GM10248 (cell line): ENCODE data around the gene RAB1B.

Source experiments
- CTCF ChIA-PET: fragments of 300-600 bp; sonication (Branson Sonifier 250); formaldehyde crosslinking; extraction: SDS; loops from one replicate; lab custom pipeline; 2021; ENCODE audit warnings: antibody characterized with exemption; lab: Yijun Ruan, JAX
- POLR2A ChIA-PET: fragments of 350-650 bp; sonication (Branson Sonifier 250); formaldehyde crosslinking; extraction: SDS; loops from one replicate; lab custom pipeline; 2020; ENCODE audit warnings: antibody characterized with exemption; lab: Yijun Ruan, JAX
- DNase-seq: peaks from one replicate; pipeline ENCODE4 v3.0.0; 2012; ENCODE audit errors: extremely low spot score
- TF ChIP-seq, protein P1 (sequence below): IDR thresholded peaks from 2 replicates; pipeline ENCODE4 v1.5.1; 2012; ENCODE audit warnings: mild to moderate bottlenecking, low read depth; ENCODE audit errors: extremely low read depth, missing control alignments, control extremely low read depth

RAB1B gene

DNA sequence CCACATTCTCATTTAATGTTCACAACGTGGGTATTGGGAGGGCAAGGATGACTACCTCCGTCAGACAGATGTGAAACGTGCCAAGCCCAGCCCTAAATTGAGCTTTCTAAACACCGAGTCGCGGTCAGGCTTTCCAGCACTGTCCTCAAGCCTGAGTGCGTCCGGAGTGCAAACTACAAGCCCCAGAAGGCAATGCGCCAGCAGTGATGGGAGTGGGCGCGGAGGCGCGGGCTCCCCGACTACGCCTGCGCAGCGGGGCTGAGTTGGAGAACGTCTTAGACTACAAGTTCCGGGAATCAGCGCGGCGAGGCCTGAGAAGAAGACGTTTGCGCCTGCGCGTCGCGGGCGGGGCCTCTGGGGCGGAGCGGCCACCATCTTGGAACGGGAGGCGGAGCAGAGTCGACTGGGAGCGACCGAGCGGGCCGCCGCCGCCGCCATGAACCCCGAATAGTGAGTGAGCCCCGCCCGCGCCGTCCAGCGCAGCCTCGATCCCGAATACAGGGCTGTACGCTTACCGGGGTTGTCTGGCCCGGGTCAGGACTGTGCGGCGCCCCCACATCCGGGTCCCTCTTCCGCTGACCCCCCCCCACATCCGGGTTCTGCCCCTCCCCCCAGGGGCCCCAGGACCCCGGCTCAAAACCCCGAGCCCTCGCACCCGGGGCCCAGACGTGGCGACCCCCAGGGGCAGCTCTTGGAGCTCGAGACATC is at the start of gene RAB1B:
Gene RAB1B (plus strand): TSS at position 396 of the 708 bp plus-strand sequence. CDS start 41 bp downstream, at position 437.
- ChIA-PET POLR2A (interaction anchor here (1.0 to 1.4 kb wide), 3 partner anchors 13 to 21 kb away, joined by 3 to 5 read pairs (median 4); partner anchors contain the start of gene YIF1A), CTCF (interaction anchor here (0.7 to 2.2 kb wide), 3 partner anchors 9 to 46 kb away, joined by 3 to 10 read pairs (median 3); no protein-coding TSS in a partner anchor)
- peak; percentile 98 for DNase-seq
- TF ChIP-seq, protein P1, sequence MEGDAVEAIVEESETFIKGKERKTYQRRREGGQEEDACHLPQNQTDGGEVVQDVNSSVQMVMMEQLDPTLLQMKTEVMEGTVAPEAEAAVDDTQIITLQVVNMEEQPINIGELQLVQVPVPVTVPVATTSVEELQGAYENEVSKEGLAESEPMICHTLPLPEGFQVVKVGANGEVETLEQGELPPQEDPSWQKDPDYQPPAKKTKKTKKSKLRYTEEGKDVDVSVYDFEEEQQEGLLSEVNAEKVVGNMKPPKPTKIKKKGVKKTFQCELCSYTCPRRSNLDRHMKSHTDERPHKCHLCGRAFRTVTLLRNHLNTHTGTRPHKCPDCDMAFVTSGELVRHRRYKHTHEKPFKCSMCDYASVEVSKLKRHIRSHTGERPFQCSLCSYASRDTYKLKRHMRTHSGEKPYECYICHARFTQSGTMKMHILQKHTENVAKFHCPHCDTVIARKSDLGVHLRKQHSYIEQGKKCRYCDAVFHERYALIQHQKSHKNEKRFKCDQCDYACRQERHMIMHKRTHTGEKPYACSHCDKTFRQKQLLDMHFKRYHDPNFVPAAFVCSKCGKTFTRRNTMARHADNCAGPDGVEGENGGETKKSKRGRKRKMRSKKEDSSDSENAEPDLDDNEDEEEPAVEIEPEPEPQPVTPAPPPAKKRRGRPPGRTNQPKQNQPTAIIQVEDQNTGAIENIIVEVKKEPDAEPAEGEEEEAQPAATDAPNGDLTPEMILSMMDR = no peak

DNA sequence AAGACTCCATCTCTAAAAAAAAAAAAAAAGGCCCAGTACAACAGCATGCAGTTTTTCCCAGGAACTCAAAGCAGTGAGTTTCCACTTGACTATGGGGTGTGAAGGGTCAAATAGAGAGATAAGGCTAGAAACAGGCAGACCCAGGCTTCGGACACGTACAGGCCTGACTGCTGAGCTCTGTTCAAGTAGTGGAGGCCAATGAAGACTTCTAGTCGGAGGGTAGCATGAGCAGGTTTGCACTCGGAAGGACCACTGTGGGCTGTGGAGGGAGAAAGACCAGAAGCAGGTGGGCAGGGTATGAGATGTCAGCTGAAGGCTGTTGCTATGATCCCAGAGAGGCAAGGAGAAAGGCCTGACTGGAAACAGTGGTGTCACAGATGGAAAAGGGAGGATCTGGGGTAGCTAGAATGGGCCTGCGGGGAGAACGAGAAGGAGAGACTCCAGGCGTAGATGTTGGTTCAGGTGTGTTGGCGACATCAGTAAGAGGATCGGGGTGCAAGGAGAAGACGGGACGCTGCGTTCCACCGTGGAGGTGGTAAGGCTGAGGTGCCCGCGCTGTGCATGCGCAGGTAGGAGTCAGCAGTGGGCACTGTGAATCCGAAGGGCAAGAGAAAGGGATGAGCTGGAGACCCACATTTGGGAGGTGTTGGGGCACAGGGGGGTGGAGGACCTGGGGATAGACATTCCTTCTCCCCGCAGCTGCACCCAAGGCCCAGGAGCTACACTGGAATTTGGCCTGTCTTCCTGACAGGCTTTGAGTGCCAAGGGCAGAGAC is 49.4 kb upstream of the RAB1B start:
- DNase-seq = no peak
- CTCF ChIA-PET = interaction anchor here (0.8 to 6.8 kb wide), 3 partner anchors 9 to 65 kb away, joined by 3 to 92 read pairs (median 4); partner anchors contain the start of gene YIF1A
- POLR2A ChIA-PET = interaction anchor here (0.7 kb wide), 1 partner anchor 1214 kb away, joined by 3 read pairs; no protein-coding TSS in a partner anchor
- TF ChIP-seq, protein P1 = no peak

DNA sequence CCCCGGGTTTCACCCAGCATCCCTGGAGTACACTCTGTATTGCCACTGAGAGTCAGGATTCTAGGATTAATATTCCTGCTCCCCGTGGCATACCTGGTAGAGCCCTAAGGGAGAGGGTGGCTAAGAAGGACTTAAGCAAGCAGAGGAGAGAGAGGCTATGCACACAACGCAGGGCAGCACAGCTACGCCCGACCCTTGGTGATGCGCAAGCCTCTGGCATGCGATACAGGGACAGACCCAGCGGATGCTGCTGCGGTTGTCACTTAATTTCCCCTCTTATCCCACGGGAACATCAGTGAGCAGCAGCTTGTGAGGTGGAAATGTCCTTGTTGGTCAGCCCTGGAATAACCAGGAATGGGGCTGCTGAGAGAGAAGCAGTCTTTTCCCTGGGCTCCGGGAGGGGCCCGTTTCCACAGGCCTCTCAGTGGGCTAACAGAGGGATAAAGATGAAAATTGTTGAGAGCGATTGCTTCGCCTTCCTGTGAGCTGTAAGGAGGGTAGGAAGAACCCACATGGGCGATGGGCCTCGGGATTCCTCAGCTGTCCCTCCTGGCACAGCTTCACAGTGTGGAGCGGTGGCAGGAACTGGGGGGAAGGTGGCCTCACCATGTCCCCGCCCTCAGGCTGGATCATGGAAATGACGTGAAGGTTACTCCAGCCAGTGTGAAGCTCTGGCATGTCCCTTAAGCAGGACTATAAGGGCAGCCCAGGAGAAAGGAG is 48.4 kb upstream of the RAB1B start:
- TF ChIP-seq, protein P1 = no peak
- CTCF ChIA-PET = interaction anchor here (1.4 to 6.8 kb wide), 3 partner anchors 15 to 64 kb away, joined by 3 to 92 read pairs (median 49); partner anchors contain the start of gene YIF1A
- POLR2A ChIA-PET = interaction anchor here (0.6 kb wide), 1 partner anchor 130 kb away, joined by 5 read pairs; no protein-coding TSS in a partner anchor
- no peak for DNase-seq

DNA sequence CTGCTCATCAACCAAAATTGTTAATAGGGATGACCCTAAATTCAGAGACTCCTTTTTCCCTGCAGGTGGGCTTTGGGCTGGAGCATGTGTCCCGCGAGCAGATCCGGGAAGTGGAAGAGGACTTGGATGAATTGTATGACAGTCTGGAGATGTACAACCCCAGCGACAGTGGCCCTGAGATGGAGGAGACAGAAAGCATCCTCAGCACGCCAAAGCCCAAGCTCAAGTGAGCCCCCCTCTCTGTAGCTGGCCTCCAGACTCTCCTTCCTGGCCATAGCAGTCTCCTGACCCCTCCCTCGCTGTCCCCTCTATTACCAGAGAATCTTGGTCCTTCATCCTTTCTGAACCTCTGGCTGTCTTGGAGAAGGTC is 47.9 kb upstream of the RAB1B start:
- CTCF ChIA-PET = interaction anchor here (1.4 to 6.8 kb wide), 4 partner anchors 15 to 64 kb away, joined by 3 to 92 read pairs (median 28); partner anchors contain the start of gene YIF1A
- POLR2A ChIA-PET = interaction anchor here (0.6 kb wide), 1 partner anchor 131 kb away, joined by 5 read pairs; no protein-coding TSS in a partner anchor
- TF ChIP-seq, protein P1 = no peak
- no peak for DNase-seq

GRCh38 chr11:66221012-66221411 is 47.4 kb upstream of the RAB1B start:
- TF ChIP-seq, protein P1 = no peak
- ChIA-PET CTCF (interaction anchor here (0.8 to 6.8 kb wide), 13 partner anchors 10 to 152 kb away, joined by 3 to 92 read pairs (median 8); partner anchors contain the start of gene YIF1A), POLR2A (interaction anchor here (0.6 kb wide), 1 partner anchor 131 kb away, joined by 5 read pairs; no protein-coding TSS in a partner anchor)
- DNase-seq = no peak
